OCI-LY7 (cell line): ENCODE measurements around the gene CMKLR1.

Source experiments
- EZH2phosphoT487 ChIP-seq: fragments of 200-600 bp; sonication (generic); IDR thresholded peaks from 2 replicates; pipeline ENCODE4 v1.6.1; 2018; ENCODE audit warnings: low read depth, borderline replicate concordance, mild to moderate bottlenecking, mixed run types, antibody characterized with exemption, low read length, moderate library complexity, mixed read lengths
- TF ChIP-seq, protein P1 (sequence below): fragments of 200-600 bp; sonication (generic); conservative IDR thresholded peaks from 2 replicates; pipeline ENCODE4 v1.5.1; 2014; ENCODE audit warnings: mild to moderate bottlenecking, antibody characterized with exemption, low read length, moderate library complexity, mixed read lengths

DNA sequence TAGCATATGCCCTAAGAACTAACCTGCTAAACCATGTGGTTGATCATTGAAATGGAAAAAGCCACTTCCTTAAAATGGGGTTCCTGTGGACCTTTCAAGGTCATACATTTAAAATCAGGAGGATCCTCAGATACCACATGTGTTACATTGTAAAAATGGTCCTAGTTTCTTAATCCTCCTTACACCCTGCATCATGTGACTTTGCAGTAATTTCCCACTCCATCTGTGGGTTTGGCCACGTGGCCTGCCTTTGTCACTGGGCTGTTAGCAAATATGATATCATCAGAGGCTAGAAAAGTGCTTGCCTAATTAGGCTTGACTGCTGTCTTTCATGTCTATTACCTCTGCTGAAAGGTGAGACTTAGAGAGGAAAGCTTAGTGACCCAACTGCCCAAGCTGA lies 70.7 kb downstream of the CMKLR1 start:
- TF ChIP-seq, protein P1, sequence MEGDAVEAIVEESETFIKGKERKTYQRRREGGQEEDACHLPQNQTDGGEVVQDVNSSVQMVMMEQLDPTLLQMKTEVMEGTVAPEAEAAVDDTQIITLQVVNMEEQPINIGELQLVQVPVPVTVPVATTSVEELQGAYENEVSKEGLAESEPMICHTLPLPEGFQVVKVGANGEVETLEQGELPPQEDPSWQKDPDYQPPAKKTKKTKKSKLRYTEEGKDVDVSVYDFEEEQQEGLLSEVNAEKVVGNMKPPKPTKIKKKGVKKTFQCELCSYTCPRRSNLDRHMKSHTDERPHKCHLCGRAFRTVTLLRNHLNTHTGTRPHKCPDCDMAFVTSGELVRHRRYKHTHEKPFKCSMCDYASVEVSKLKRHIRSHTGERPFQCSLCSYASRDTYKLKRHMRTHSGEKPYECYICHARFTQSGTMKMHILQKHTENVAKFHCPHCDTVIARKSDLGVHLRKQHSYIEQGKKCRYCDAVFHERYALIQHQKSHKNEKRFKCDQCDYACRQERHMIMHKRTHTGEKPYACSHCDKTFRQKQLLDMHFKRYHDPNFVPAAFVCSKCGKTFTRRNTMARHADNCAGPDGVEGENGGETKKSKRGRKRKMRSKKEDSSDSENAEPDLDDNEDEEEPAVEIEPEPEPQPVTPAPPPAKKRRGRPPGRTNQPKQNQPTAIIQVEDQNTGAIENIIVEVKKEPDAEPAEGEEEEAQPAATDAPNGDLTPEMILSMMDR, result no peak
- no peak for TF ChIP-seq EZH2phosphoT487
